Esophagus squamous epithelium (tissue), 5 donors: ENCODE results near the gene LRP5. TPM values are rescaled to one million over a fixed set of nuclear protein-coding genes. Genes with fewer than 3 reads are reported as not detected.

ENCODE experiments used
- DNase-seq: peaks from one replicate; lab custom pipeline; 2025; lab: John Stamatoyannopoulos, UW
- H3K27ac ChIP-seq, 4 donors: fragments of 200-600 bp; sonication (generic); one replicate each; pipeline ENCODE4 v1.5.1; 2016 to 2019; ENCODE audit warnings: mild to moderate bottlenecking in 1 of 4
- H3K27me3 ChIP-seq, 4 donors: fragments of 200-600 bp; sonication (generic); 1 replicate in 3 of 4; 2 replicates in 1 of 4; pipeline versions ENCODE4 v1.5.1 to v1.6.0; 2017 to 2021; ENCODE audit warnings: antibody characterized with exemption in 1 of 4
- H3K36me3 ChIP-seq, 3 donors: fragments of 200-600 bp; sonication (generic); one replicate each; pipeline ENCODE4 v1.5.1; 2016 to 2019
- H3K4me1 ChIP-seq, 3 donors: fragments of 200-600 bp; sonication (generic); one replicate each; pipeline ENCODE4 v1.5.1; 2017 to 2019
- H3K4me3 ChIP-seq, 4 donors: fragments of 200-600 bp; sonication (generic); 1 replicate in 3 of 4; 2 replicates in 1 of 4; pipeline ENCODE4 v1.5.1; 2016 to 2019; ENCODE audit warnings: mild to moderate bottlenecking in 2 of 4, moderate library complexity in 1 of 4
- H3K9me3 ChIP-seq, 3 donors: fragments of 200-600 bp; sonication (generic); one replicate each; pipeline ENCODE4 v1.5.1; 2016 to 2019
- POLR2A ChIP-seq, 4 donors: fragments of 450-650 bp; IDR thresholded peaks; one replicate each; pipeline ENCODE4 v1.6.1; 2017; ENCODE audit warnings: antibody characterized with exemption in 4 of 4, mild to moderate bottlenecking in 4 of 4, moderate library complexity in 3 of 4
- WGBS, 2 donors: methylation state at CpG; one replicate each; pipeline ENCODE4 v1.1.5; 2018; 5-methylcytosine and 5-hydroxymethylcytosine counted together
- intact Hi-C: fragments of 100-400 bp; cut with DNase I; formaldehyde crosslinking; loops from one replicate; pipeline ENCODE4 v1.15.0; 2022
- small RNA-seq, 4 donors: library from RNA; depleted of rRNA; stranded (forward); fragments of <200 nt; gene quantifications; one replicate each; pipeline ENCODE3, GENCODE V24; 2016
- total RNA-seq, 4 donors: library from RNA; depleted of rRNA; stranded (reverse); fragments of >200 nt; gene quantifications; one replicate each; pipeline ENCODE4 v1.1.0, GENCODE V29; 2016
- TF ChIP-seq, protein P1 (sequence below), 6 experiments: fragments of 450-650 bp in 4 of 6; fragments of 200-600 bp in 2 of 6; sonication (generic) in 2 of 6; IDR thresholded peaks; one replicate each; pipeline ENCODE4 v1.5.1; 2016 to 2019; ENCODE audit warnings: antibody characterized with exemption in 6 of 6, mild to moderate bottlenecking in 4 of 6, moderate library complexity in 4 of 6
- donor health status: DM: yes; HTN: yes; CAD: no.

LRP5 gene
- total RNA-seq, 4 donors from 2014 or later = 13.7 to 24.0 (median 20.9) TPM

DNA sequence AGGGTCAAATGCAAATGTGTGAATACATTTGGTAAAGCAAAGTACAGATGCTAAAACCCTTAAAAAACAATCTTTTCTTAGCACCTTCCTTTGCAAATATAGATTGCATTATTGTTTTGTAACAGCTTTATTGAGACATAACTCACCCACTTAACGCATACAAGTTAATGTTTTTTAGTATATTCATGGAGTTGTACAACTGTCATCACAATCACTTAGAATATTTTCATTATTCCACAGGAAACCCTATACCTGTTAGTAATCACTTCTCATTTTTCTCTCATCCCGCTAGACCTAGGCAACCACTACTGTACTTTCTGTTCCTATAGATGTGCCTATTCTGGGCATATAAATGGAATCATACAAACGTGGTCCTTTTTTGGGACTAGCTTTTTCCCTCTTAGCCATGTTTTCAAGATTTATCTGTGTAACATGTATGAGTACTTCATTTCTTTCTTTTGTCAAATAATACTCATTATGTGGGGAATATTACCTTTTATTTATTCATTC lies 182.9 kb downstream of the LRP5 start:
- Histone ChIP-seq H3K27ac (no peak overlapping the region), H3K27me3 (no peaks in the 10 kb centered on the region), H3K9me3 (no peaks in the 10 kb centered on the region), H3K4me3 (no peak overlapping the region), H3K36me3 (no peaks in the 10 kb centered on the region), H3K4me1 (peaks cover 6 to 55% (median 29%) of the 10 kb centered on the region in 3 donors)
- intact Hi-C loops = no loop called here
- WGBS, 2 donors = 57% methylated on average over 3 of the region's 3 CpGs
- TF ChIP-seq POLR2A (IDR thresholded peaks at IDR 0.05) = no peak
- TF ChIP-seq, protein P1, sequence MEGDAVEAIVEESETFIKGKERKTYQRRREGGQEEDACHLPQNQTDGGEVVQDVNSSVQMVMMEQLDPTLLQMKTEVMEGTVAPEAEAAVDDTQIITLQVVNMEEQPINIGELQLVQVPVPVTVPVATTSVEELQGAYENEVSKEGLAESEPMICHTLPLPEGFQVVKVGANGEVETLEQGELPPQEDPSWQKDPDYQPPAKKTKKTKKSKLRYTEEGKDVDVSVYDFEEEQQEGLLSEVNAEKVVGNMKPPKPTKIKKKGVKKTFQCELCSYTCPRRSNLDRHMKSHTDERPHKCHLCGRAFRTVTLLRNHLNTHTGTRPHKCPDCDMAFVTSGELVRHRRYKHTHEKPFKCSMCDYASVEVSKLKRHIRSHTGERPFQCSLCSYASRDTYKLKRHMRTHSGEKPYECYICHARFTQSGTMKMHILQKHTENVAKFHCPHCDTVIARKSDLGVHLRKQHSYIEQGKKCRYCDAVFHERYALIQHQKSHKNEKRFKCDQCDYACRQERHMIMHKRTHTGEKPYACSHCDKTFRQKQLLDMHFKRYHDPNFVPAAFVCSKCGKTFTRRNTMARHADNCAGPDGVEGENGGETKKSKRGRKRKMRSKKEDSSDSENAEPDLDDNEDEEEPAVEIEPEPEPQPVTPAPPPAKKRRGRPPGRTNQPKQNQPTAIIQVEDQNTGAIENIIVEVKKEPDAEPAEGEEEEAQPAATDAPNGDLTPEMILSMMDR (IDR thresholded peaks at IDR 0.05) = no peak
- no peak for DNase-seq

DNA sequence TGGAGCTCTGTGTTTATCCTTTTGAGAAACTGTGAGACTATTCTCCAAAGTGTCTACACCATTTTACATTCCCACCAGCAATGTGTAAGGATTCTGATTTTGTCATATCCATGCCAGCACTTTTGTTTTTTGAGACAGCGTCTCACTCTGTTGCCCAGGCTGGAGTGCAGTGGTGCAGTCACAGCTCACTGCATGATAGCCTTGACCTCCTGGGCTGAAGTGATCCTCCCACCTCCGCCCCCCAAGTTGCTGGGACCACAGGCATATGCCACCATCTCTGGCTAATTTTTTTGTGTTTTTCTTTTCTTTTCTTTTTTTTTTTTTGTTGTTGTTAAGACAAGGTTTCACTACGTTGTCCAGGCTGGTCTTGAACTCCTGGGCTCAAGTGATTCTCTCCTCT lies 183.5 kb downstream of the LRP5 start:
- H3K27me3 ChIP-seq = no peaks in the 10 kb centered on the region
- intact Hi-C loops = no loop called here
- peaks cover 6 to 55% (median 30%) of the 10 kb centered on the region in 3 donors for H3K4me1 ChIP-seq
- DNase-seq = no peak
- no peaks in the 10 kb centered on the region for H3K9me3 ChIP-seq
- no peaks in the 10 kb centered on the region for H3K36me3 ChIP-seq
- no peak overlapping the region for H3K27ac ChIP-seq
- TF ChIP-seq POLR2A (IDR thresholded peaks at IDR 0.05) = no peak
- TF ChIP-seq, protein P1 (IDR thresholded peaks at IDR 0.05) = no peak
- WGBS, 2 donors = 82 to 86% methylated on average over 3 of the region's 3 CpGs
- H3K4me3 ChIP-seq = no peak overlapping the region

DNA sequence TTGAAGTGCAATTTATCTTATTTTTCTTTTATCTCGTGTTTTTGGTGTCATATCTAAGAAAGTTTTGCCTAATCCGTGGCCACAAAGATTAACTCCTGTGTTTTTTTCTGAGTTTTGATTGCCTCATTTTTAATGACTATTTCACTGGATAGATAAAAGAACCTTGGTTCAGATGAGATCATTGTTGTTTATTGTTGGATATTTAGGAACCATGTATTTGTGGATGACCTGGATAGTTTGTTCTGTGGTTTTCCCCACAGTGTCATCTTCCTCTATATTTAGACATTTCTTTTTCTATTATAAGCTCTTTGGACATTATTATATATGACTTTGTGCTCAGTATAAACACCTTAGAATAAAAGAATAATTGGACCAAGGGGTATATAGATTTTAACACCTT lies 185.4 kb downstream of the LRP5 start:
- no peak for DNase-seq
- no peak overlapping the region for H3K27ac ChIP-seq
- H3K9me3 ChIP-seq = no peaks in the 10 kb centered on the region
- intact Hi-C loops = no loop called here
- 64 to 71% methylated on average over 2 of the region's 2 CpGs for WGBS, 2 donors
- H3K27me3 ChIP-seq = no peaks in the 10 kb centered on the region
- H3K4me1 ChIP-seq = peaks cover 9 to 66% (median 37%) of the 10 kb centered on the region in 3 donors
- H3K4me3 ChIP-seq = no peak overlapping the region
- TF ChIP-seq, protein P1 (IDR thresholded peaks at IDR 0.05) = no peak
- no peak for TF ChIP-seq POLR2A (IDR thresholded peaks at IDR 0.05)
- H3K36me3 ChIP-seq = no peaks in the 10 kb centered on the region

DNA sequence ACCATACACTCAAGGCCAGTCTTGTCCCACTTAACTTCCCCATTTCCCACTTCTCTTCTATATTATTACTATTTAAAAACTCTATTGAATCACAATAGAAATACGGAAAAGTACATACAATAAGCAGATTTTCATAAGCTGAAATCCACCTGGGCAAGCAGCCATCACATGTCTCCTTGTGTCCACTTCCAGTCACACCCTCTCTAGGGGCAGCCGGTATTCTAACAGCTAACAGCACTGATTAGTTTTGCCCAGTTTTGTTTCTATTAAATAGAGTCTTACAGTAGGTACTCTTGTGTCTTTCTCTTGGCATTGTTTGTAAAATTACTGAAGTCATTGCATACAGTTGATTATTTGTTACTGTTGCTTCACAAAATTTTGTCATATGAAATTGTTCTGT lies 185.9 kb downstream of the LRP5 start:
- H3K4me1 ChIP-seq = peaks cover 13 to 72% (median 41%) of the 10 kb centered on the region in 3 donors
- H3K36me3 ChIP-seq = no peaks in the 10 kb centered on the region
- H3K27ac ChIP-seq = no peak overlapping the region
- intact Hi-C loops = no loop called here
- TF ChIP-seq, protein P1 (IDR thresholded peaks at IDR 0.05) = no peak
- TF ChIP-seq POLR2A (IDR thresholded peaks at IDR 0.05) = no peak
- H3K27me3 ChIP-seq = no peaks in the 10 kb centered on the region
- no peak overlapping the region for H3K4me3 ChIP-seq
- 26 to 31% methylated on average over 2 of the region's 2 CpGs for WGBS, 2 donors
- no peaks in the 10 kb centered on the region for H3K9me3 ChIP-seq
- no peak for DNase-seq

Small RNA genes lying within 50 kb of the gene (small RNA-seq; reads per million reads assigned to genes)
- 0 reads per million in 4 donors for gene NDUFA3P2

Other genes starting within 250 kb of the LRP5 start
- gene CHKA, start 191.2 kb upstream of the LRP5 start, total RNA-seq = 10 to 100 TPM in 1 of 4 donors, 1 to 10 TPM in 3; 1.1 to 13.0 (median 4.2) TPM
- 10 to 100 TPM; 18.4 to 37.6 (median 21.9) TPM for gene KMT5B, start 99.3 kb upstream of the LRP5 start, total RNA-seq
- 10 to 100 TPM; 11.4 to 23.3 (median 12.6) TPM for gene C11orf24, start 40.6 kb upstream of the LRP5 start, total RNA-seq
- 100 to 1,000 TPM in 2 of 4 donors, 10 to 100 TPM in 2; 76.6 to 130 (median 94.0) TPM for gene PPP6R3, start 148.2 kb downstream of the LRP5 start, total RNA-seq